Loucy (cell line): ENCODE measurements around the gene AHCTF1.
A peak's percentile ranks its signal among the peaks of the same experiment; 100 is the strongest.

ENCODE experiments used
- H2AFZ ChIP-seq: fragments of 200-600 bp; sonication (generic); 2 replicates; pipeline ENCODE4 v1.6.0; 2016; ENCODE audit warnings: antibody characterized with exemption, mild to moderate bottlenecking, low read length, moderate library complexity
- H3F3A ChIP-seq: fragments of 200-600 bp; 2 replicates; pipeline ENCODE4 v1.6.0; 2016; ENCODE audit warnings: antibody characterized with exemption, low read depth, mild to moderate bottlenecking
- H3K27me3 ChIP-seq: fragments of 200-600 bp; sonication (generic); 2 replicates; pipeline ENCODE4 v1.6.1; 2014; ENCODE audit warnings: low read length, mild to moderate bottlenecking; ENCODE audit not compliant: insufficient read depth, poor library complexity, severe bottlenecking
- H3K36me3 ChIP-seq: fragments of 200-600 bp; sonication (generic); 2 replicates; pipeline ENCODE4 v1.6.1; 2016; ENCODE audit warnings: low read length; ENCODE audit not compliant: insufficient read depth
- H3K4me1 ChIP-seq: fragments of 200-600 bp; sonication (generic); 2 replicates; pipeline ENCODE4 v1.5.1; 2014; ENCODE audit warnings: low read length, mild to moderate bottlenecking; ENCODE audit not compliant: insufficient read depth, poor library complexity, severe bottlenecking
- H3K4me2 ChIP-seq: fragments of 200-600 bp; sonication (generic); 2 replicates; pipeline ENCODE4 v1.6.0; 2014; ENCODE audit warnings: antibody characterized with exemption, low read length, low read depth, mild to moderate bottlenecking; ENCODE audit not compliant: poor library complexity, severe bottlenecking
- H3K4me3 ChIP-seq: fragments of 200-600 bp; sonication (generic); 2 replicates; pipeline ENCODE4 v1.5.1; 2014; ENCODE audit warnings: low read length, mild to moderate bottlenecking, mixed read lengths; ENCODE audit not compliant: poor library complexity, severe bottlenecking
- H3K79me2 ChIP-seq: fragments of 200-600 bp; sonication (generic); 2 replicates; pipeline ENCODE4 v1.6.1; 2014; ENCODE audit warnings: low read length; ENCODE audit not compliant: insufficient read depth
- H3K9ac ChIP-seq: fragments of 200-600 bp; sonication (generic); 2 replicates; pipeline ENCODE4 v1.6.0; 2014; ENCODE audit warnings: mild to moderate bottlenecking, low read depth, low read length, moderate library complexity; ENCODE audit not compliant: poor library complexity, severe bottlenecking
- H3K9me2 ChIP-seq: fragments of 200-600 bp; sonication (generic); replicated peaks from 2 replicates; pipeline ENCODE4 v1.6.1; 2016; ENCODE audit warnings: low read depth, low read length, mixed read lengths
- H3K9me3 ChIP-seq: fragments of 200-600 bp; sonication (generic); 2 replicates; pipeline ENCODE4 v1.6.1; 2014; ENCODE audit warnings: mild to moderate bottlenecking, antibody characterized with exemption, low read length, low read depth; ENCODE audit not compliant: insufficient read depth
- H4K20me1 ChIP-seq: fragments of 200-600 bp; sonication (generic); 2 replicates; pipeline ENCODE4 v1.6.0; 2014; ENCODE audit warnings: antibody characterized with exemption, low read length, mild to moderate bottlenecking; ENCODE audit not compliant: insufficient read depth, poor library complexity, severe bottlenecking
- EZH2phosphoT487 ChIP-seq: fragments of 200-600 bp; IDR thresholded peaks from 2 replicates; pipeline ENCODE4 v1.6.1; 2018; ENCODE audit warnings: antibody characterized with exemption, mild to moderate bottlenecking, moderate library complexity, borderline replicate concordance
- TF ChIP-seq, protein P1 (sequence below): fragments of 200-600 bp; sonication (generic); conservative IDR thresholded peaks from 2 replicates; pipeline ENCODE4 v1.5.1; 2014; ENCODE audit warnings: mild to moderate bottlenecking, antibody characterized with exemption, low read length

Gene AHCTF1, protein sequence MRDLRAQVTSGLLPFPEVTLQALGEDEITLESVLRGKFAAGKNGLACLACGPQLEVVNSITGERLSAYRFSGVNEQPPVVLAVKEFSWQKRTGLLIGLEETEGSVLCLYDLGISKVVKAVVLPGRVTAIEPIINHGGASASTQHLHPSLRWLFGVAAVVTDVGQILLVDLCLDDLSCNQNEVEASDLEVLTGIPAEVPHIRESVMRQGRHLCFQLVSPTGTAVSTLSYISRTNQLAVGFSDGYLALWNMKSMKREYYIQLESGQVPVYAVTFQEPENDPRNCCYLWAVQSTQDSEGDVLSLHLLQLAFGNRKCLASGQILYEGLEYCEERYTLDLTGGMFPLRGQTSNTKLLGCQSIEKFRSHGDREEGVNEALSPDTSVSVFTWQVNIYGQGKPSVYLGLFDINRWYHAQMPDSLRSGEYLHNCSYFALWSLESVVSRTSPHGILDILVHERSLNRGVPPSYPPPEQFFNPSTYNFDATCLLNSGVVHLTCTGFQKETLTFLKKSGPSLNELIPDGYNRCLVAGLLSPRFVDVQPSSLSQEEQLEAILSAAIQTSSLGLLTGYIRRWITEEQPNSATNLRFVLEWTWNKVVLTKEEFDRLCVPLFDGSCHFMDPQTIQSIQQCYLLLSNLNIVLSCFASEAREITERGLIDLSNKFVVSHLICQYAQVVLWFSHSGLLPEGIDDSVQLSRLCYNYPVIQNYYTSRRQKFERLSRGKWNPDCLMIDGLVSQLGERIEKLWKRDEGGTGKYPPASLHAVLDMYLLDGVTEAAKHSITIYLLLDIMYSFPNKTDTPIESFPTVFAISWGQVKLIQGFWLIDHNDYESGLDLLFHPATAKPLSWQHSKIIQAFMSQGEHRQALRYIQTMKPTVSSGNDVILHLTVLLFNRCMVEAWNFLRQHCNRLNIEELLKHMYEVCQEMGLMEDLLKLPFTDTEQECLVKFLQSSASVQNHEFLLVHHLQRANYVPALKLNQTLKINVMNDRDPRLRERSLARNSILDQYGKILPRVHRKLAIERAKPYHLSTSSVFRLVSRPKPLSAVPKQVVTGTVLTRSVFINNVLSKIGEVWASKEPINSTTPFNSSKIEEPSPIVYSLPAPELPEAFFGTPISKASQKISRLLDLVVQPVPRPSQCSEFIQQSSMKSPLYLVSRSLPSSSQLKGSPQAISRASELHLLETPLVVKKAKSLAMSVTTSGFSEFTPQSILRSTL (N-terminal part only)

DNA sequence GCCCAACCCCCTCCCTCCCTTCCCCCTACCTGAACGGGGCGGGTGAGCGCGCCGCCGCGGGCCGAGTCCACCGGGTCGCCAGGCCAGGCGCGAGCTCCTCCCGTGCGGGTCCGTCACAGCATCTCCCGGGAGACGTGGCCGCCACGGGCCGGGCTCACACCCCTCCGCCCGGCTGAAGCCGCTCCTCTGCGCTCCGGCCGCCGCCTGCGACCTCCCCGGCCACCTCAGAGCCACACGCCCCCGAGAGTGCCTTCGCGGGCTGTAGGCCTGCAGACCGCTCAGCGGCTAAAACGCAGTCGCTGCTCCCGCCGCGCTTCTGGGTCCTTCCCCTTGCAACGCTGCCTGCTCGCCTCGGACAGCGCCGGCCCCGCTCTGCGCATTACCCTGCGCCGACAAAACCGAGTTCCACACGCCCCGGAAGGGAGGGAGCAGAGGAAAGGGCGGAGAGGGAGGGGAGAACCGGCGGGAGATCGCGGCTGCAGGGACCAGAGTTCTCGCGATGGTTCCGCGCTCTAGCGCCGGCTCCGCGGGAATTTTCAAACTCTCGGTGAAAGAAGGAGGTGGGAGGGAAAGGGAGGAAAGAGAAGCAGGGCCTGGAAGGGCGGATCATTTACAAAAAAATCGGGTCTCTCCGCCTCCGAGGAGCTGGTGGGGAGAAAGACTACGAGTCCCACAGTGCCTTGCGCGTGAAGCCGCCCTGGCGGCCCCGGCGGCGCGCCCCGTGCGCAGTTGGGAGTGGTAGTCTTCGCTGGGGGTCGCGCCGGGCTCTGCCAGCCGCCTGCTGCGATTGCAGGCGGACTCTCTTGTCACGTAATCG, at the start of gene AHCTF1:
AHCTF1 (minus strand) TSS at position 400 of the 817 bp plus-strand sequence. CDS start 13,578 bp downstream, outside the sequence.
- Histone ChIP-seq H3K79me2 (peaks cover 43% of the 10 kb centered on the region), H3K4me1 (peaks cover 22% of the 10 kb centered on the region), H2AFZ (peak within 1 kb of the TSS; percentile 92), H3K27me3 (no peaks in the 10 kb centered on the region), H3F3A (0 out of 2 replicates have a peak, but pooled peaks cover 2% of the 10 kb centered on the region), H4K20me1 (peaks cover 21% of the 10 kb centered on the region), H3K4me3 (peak within 1 kb of the TSS; percentile 100), H3K9ac (peak within 1 kb of the TSS; percentile 97), H3K36me3 (no peaks in the 10 kb centered on the region), H3K4me2 (peak within 1 kb of the TSS; percentile 76), H3K9me3 (no peaks in the 10 kb centered on the region), H3K9me2 (no peaks in the 10 kb centered on the region)
- TF ChIP-seq EZH2phosphoT487 = no peak
- TF ChIP-seq, protein P1, sequence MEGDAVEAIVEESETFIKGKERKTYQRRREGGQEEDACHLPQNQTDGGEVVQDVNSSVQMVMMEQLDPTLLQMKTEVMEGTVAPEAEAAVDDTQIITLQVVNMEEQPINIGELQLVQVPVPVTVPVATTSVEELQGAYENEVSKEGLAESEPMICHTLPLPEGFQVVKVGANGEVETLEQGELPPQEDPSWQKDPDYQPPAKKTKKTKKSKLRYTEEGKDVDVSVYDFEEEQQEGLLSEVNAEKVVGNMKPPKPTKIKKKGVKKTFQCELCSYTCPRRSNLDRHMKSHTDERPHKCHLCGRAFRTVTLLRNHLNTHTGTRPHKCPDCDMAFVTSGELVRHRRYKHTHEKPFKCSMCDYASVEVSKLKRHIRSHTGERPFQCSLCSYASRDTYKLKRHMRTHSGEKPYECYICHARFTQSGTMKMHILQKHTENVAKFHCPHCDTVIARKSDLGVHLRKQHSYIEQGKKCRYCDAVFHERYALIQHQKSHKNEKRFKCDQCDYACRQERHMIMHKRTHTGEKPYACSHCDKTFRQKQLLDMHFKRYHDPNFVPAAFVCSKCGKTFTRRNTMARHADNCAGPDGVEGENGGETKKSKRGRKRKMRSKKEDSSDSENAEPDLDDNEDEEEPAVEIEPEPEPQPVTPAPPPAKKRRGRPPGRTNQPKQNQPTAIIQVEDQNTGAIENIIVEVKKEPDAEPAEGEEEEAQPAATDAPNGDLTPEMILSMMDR = no peak

DNA sequence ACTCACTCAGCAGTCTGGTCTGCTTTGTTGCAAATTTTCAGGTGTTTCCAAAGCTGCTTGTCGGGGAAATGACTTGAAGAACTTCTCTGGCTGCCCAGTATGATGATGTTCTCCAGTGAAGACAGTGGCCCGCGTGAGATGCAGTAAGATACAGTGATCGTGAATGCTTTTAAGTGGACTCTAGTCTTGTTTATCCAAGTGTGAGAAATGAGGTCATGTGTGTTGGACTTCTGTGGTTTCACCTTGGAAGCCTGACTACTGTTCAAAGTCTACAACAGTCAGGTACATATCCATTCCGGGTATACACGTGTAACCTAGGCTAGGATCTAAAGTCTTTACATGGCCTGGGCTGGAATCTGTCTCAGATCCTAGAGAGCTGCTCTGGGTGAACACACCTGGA, 47.0 kb upstream of the AHCTF1 start:
- no peaks in the 10 kb centered on the region for H4K20me1 ChIP-seq
- H3K4me1 ChIP-seq = no peaks in the 10 kb centered on the region
- no peak overlapping the region for H2AFZ ChIP-seq
- H3K9me3 ChIP-seq = peaks cover 3% of the 10 kb centered on the region; the same call in 1 of the 2 replicates
- TF ChIP-seq, protein P1 = no peak
- TF ChIP-seq EZH2phosphoT487 = no peak
- H3K9ac ChIP-seq = no peak overlapping the region
- no peak overlapping the region for H3K4me2 ChIP-seq
- peaks cover 12% of the 10 kb centered on the region; the same call in 1 of the 2 replicates for H3K36me3 ChIP-seq
- no peaks in the 10 kb centered on the region for H3K9me2 ChIP-seq
- H3K79me2 ChIP-seq = no peaks in the 10 kb centered on the region
- H3K27me3 ChIP-seq = no peaks in the 10 kb centered on the region
- H3K4me3 ChIP-seq = no peak overlapping the region
- H3F3A ChIP-seq = no peaks in the 10 kb centered on the region

DNA sequence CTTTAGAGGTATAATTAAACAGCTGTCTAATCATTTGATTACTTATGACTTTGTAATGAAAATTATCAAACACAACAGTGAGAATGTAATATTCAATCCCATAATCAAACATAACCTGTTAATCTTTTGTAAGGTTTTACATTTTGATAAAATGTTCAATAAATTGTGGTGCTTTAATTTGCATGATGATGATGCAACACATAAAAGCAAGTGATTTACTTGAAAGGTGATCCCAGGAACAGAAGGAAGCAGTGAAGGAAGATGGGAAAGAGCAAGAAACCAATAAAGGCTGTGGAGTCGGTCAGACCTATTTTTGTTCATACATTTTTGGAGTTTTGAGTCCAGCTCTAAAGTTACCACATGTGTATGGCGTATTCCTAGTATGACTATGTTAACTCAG, 46.5 kb upstream of the AHCTF1 start:
- Histone ChIP-seq H2AFZ (no peak overlapping the region), H3F3A (no peaks in the 10 kb centered on the region), H3K9ac (no peak overlapping the region), H3K9me2 (no peaks in the 10 kb centered on the region), H3K79me2 (no peaks in the 10 kb centered on the region), H3K9me3 (peaks cover 3% of the 10 kb centered on the region; the same call in 1 of the 2 replicates), H3K4me2 (no peak overlapping the region), H3K27me3 (no peaks in the 10 kb centered on the region), H3K36me3 (peaks cover 8% of the 10 kb centered on the region; the same call in 1 of the 2 replicates), H3K4me3 (no peak overlapping the region), H4K20me1 (no peaks in the 10 kb centered on the region), H3K4me1 (no peaks in the 10 kb centered on the region)
- TF ChIP-seq, protein P1 = no peak
- no peak for TF ChIP-seq EZH2phosphoT487
